ENCODE results near the gene MAGI1.
"Not testable (repeated sequence)": the region's sequence is repeated elsewhere in the genome, so short reads cannot be mapped to it uniquely, and the experiment has no call there.

The MAGI1 gene

DNA sequence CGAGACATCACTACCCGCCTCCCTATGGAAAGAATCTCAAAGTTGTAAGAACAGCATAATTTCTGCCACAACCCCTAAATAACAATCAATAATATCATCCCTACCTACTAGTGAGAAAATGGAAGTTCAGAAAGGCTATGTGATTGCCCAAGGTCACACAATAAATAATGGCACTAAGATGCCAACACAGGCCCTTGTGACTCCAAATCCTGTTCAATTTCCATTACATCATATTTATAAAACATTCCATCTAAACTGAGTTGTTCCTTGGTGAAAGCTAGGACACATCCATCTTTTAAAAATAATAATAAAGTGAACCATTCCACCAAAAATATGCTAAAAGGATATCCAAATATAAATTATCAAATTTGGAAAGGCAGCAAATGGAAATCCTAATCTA is 144.6 kb downstream of the MAGI1 start:
- H3K4me3 ChIP-seq (ENCODE audit: low read depth, low read length): no peak overlapping the region
- no peak for DNase-seq (ENCODE audit: low read depth)

DNA sequence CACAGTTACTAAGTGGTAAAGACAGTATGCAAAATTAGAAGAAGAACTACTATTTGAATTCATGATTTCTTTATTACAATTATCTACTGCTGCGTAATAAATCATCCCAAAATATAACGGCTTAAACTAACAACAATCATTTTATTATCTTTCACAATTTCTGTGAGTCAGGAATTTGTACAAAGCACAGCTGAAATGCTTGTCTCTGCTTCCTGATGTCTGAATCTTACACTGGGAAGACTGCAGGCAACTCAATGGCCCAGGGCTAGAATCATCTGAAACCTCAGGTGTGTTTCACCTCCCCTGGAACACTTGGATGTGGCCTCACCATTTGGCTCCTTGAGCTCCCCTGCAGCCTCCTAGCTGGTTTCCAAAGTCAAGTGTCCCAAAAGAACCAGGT is 145.1 kb downstream of the MAGI1 start:
- no peak for DNase-seq (ENCODE audit: low read depth)
- no peak overlapping the region for H3K4me3 ChIP-seq (ENCODE audit: low read depth, low read length)

DNA sequence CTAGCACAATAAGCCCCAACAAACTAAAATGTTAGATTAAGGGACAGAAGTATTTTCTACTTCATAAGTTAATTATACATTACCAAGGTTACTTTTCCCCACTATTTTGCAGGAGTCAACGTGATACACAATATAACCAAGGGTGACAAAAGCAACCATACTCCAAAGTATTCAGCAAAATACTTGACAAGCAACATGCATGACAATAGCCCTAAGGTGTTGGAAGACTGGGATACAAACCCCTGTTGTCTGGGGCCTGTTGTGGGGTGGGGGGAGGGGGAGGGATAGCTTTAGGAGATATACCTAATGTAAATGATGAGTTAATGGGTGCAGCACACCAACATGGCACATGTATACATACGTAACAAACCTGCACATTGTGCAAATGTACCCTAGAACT is 147.2 kb downstream of the MAGI1 start:
- H3K4me3 ChIP-seq (ENCODE audit: low read depth, low read length); DNase-seq (ENCODE audit: low read depth): not testable (repeated sequence)

DNA sequence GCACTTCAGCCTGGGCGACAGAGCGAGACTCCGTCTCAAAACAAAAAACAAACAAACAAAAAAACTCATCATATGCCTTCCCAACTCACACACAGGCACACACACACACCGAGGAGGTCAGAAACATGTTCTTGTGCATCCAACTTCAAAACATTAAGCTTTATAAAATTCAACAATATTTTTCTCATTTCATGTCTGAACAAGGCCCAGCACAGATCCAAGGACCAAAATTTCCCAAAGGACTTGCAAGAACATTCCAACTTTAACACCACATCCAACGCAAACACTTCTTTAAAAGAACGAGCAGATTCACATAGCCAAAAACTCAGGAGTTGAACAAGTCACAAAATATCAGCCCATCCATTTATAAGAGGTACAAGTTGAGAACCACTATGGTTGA is 148.4 kb downstream of the MAGI1 start:
- no peak for DNase-seq (ENCODE audit: low read depth)

DNA sequence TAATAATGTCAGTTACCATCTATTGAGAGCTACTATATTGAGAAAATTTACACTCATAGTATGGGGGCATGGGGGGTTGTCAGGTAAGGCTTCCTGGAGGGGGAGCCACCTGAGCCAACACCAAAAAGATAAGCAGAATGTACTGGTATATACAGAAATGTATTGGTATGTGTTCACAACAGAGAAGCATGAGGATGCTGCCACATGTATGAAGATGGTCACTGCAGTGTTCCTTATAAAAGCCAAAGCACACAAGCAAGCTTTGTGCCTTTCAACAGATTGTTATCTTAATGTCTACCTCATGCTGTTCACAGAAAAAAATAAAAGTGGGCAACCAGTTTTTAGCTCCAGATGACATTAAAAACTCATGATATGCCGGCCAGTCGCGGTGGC is 149.0 kb downstream of the MAGI1 start:
- DNase-seq (ENCODE audit: low read depth): no peak
- no peak overlapping the region for H3K4me3 ChIP-seq (ENCODE audit: low read depth, low read length)

More for the DNA sequence above, 148.4 kb downstream of the MAGI1 start:
- no peak overlapping the region for H3K4me3 ChIP-seq (ENCODE audit: low read depth, low read length)

DNA sequence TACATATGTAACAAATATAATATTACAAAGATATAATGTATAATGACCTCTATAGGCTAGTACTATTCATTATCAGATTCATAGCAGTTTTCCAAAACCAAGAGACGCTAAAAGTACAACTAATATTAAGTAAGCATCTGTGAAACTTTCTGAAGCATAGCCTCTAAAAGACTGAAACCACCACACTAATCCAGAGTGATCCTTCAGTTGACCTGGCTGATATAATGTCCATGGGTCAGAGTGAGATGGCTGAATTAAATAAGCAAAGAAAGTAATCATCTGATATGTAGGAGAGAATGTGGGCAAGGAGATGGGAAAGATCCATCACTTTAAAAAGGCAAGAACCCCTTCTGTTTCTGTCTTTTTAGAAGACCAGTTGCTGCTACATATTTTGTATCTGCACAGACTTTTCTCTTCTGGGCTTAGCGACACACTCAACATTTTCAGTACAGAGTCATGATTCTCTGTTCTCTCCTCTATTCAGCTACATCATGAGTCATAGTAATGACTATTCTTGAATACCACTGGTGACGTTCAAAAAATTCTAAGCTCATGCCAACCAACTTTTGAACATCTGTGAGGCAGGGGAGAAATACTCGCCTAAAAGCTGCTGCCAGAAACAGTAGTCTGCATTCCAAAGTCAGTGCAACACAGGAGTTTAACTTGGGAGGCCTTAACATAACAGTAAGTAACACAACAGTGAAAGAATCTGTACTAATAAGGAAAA is 149.6 kb downstream of the MAGI1 start:
- no peak overlapping the region for H3K4me3 ChIP-seq (ENCODE audit: low read depth, low read length)
- peak; percentile 92 for DNase-seq (ENCODE audit: low read depth)

DNA sequence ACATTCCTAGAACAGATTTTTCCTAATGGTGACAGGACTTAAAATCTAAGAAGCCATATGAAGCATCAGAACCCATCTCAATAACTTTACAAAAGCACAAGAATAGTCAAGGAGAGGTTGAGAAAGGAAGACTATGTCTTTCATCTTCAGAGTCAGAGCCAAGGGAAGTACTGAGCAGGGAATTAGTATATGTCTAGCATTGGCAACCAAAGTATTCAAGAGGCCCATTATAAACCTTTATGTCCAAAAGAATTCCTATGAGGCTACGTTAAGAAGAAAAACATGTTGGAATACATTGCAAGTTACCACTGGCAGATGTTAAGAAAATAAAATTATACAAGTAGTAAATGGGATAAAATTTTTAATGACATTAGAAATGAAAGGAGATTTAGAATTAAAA is 150.5 kb downstream of the MAGI1 start:
- H3K4me3 ChIP-seq (ENCODE audit: low read depth, low read length): no peak overlapping the region
- no peak for DNase-seq (ENCODE audit: low read depth)

DNA sequence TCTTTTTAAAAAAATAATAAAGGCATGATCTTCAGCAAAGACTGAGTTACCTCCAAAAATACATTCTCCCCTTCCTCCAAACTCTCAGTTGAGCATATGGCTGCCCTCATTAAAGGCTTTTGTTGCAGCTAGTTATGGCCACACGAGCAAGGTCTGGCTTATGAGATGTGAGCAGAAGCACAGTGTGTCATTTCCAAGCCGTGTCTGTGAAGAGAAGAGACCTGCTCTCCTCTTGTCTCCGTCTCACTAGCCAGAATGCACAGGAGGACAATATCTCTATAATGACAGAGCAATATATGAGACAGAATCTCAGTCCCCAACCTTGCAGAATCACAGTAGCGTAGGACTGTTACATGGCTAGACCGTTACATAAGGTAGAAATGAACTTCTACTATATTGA is 152.3 kb downstream of the MAGI1 start:
- no peak for DNase-seq (ENCODE audit: low read depth)
- no peak overlapping the region for H3K4me3 ChIP-seq (ENCODE audit: low read depth, low read length)

DNA sequence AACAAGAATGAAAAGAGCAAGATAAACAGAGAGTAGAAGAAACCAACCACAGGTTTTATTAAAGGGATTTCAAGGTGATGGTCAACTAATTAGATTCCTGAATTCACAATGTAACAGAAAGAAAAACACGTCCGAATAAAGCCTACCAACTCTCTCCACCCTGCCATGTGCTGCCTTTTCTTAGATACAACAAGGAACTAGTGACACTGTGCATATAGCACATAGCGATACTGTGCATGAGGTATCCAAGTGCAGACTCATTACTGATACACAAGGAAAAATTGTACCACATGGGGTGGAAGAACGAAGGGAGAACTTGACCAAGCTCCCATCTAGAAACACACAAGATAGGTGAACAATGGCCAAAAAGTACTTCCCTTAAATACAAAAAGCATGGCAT is 154.6 kb downstream of the MAGI1 start:
- no peak for DNase-seq (ENCODE audit: low read depth)
- no peak overlapping the region for H3K4me3 ChIP-seq (ENCODE audit: low read depth, low read length)

DNA sequence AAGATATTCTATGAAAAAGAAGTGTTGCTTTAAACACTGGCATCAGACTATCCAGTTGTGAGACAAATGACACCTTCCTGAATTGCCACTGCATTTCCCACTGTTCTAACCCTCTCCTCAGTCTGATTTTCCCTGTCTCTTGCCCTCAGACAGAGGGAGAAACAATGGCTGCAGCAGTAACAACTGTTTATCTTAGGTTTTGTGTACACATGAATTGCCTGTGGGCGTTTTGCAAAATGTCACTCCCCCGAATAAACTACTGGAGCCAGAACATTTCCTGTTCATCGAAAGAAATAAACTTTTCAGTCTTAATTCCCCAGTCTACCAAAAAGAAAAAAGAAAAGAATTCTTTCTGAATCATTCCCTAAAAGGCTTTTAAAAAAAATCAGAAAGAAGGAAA is 155.1 kb downstream of the MAGI1 start:
- no peak for DNase-seq (ENCODE audit: low read depth)
- H3K4me3 ChIP-seq (ENCODE audit: low read depth, low read length): no peak overlapping the region

DNA sequence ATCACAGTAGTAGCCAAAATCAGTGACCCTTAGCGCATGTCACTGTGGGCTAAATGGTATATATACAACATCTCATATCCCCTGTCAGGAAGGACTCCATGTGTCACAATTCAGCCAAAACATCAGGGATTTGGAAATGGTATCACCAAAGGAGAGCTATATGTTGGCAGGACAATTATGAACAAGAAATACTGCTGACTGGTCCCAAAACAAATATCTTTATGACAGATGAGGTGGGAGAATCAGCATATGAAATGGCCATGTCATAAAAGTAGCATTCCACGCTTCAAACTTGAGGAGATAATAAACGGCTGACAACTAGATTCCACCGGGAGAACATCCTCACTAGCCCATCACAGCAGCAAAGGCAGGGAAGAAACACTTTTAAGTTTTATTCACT is 158.4 kb downstream of the MAGI1 start:
- H3K4me3 ChIP-seq (ENCODE audit: low read depth, low read length): no peak overlapping the region

DNA sequence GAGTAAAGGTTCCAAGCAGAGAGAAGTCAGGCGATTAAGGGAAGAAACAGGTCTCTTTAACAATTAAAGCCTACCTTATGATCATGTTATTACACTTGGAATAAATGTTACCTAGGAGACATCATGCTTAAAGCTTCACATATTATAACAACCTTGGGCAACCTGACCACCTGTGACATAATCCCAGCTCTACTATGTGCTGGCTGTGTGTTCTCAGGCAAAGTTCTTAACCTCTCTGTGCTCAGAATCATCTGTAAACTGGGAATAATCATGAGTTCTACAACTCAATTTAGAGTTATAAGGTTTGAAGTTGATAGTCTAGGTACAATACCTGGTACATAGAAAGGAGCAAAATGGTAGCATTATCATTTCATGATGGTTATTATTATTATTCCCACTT is 159.3 kb downstream of the MAGI1 start:
- no peak for DNase-seq (ENCODE audit: low read depth)

More for the DNA sequence above, 158.4 kb downstream of the MAGI1 start:
- DNase-seq (ENCODE audit: low read depth): no peak

DNA sequence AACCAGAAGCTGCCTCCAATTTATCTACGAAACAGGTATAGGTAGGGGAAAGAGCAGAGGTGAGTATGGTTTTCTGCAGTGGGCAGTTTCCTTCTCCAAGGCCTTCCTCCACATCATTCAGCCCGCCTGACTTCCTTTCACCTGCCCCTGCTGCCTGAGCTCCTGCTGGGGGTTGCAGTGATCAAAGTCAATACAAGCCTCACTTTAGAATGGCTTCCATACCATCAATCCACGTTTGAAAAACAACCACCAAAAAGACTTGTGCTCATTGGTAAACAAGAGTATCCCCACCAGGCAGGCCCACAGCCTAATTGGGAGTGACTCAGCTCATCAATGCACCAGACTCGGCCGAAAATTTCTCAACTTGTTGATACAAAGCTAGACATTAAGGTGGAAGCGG is 159.9 kb downstream of the MAGI1 start:
- DNase-seq (ENCODE audit: low read depth): no peak

More for the DNA sequence above, 159.3 kb downstream of the MAGI1 start:
- H3K4me3 ChIP-seq (ENCODE audit: low read depth, low read length): no peak overlapping the region

DNA sequence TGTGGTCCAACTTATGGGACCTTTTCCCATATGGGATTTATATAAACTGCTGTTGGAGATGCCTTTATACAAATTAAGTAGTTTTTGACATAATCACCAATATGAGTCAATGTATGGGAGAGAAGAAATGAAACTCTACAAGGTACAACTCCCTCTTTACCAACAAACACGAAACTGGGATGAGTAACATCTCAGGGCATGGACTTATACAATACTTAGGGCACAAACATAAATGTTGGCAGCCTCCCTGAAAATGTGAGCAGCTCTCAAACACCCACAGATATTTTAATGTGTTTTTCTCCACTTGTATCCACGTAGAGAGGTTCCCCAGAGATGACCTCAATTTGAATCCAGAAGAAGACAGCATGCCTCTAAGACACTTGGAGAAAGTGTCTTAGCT is 161.6 kb downstream of the MAGI1 start:
- no peak for DNase-seq (ENCODE audit: low read depth)
- H3K4me3 ChIP-seq (ENCODE audit: low read depth, low read length): no peak overlapping the region

More for the DNA sequence above, 159.9 kb downstream of the MAGI1 start:
- H3K4me3 ChIP-seq (ENCODE audit: low read depth, low read length): no peak overlapping the region

DNA sequence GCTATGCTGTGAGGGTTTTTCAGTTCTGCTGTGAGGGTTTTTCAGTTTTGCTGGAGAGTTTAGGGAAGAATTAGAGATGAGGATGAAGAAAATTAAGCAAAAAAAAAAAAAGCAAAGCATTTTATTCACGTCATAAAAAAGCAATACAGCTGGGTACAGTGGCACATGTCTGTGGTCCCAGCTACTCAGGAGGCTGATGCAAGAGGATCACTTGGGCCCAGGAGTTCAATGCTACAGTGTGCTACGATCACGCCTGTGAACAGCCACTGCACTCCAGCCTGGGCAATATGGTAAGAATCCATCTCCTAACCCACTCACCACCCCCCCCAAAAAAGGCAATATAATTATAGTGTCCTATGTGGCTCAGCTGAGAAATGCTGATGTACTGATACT is 162.7 kb downstream of the MAGI1 start:
- no peak for DNase-seq (ENCODE audit: low read depth)

DNA sequence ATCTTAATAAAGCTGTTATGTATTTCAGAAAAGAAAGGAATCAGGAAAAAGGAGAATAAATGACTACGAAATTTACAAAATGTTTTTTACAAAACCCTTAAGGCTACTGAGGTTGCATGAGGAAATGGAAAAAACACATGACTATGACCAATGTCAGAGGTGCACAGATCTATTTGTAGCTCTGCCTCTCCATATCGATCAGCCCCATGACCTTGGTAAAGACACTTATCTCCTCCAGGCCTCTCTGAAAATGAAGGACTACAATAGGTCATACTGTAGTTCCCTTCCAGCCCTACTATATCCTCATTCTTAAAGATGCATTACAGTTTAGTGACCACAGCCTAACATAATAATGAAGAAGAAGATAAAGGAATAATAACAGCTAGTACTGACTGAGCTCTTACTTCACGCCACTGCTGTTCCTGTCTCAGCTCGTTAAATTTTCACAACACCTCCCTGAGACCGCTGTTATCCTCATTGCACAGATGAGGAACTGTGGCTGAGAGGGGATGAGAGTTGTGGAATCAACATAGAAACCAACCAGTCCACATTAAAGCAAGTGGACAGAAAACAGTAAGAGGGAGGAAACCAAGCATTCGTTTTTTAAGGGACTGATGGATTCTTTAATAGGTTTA is 163.2 kb downstream of the MAGI1 start:
- no peak for DNase-seq (ENCODE audit: low read depth)

More for the DNA sequence above, 162.7 kb downstream of the MAGI1 start:
- H3K4me3 ChIP-seq (ENCODE audit: low read depth, low read length): no peak overlapping the region

DNA sequence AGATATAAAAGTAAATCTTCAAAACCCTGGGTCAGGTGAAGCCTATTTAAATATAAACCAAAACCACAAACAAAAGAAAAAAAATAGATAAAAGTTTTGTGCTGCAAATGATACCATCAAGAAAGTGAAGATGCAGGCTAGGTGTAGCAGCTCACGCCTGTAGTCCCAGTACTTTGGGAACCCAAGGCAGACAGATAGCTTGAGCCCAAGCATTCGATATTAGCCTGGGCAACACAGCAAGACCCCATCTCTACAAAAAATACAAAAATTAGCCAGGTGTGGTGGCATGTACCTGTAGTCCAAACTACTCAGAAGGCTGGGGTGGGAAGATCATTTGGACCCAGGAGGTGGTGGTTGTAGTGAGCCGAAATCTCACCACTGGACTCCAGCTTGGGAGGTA is 164.8 kb downstream of the MAGI1 start:
- no peak for DNase-seq (ENCODE audit: low read depth)
- no peak overlapping the region for H3K4me3 ChIP-seq (ENCODE audit: low read depth, low read length)

More for the DNA sequence above, 163.2 kb downstream of the MAGI1 start:
- H3K4me3 ChIP-seq (ENCODE audit: low read depth, low read length): no peak overlapping the region

DNA sequence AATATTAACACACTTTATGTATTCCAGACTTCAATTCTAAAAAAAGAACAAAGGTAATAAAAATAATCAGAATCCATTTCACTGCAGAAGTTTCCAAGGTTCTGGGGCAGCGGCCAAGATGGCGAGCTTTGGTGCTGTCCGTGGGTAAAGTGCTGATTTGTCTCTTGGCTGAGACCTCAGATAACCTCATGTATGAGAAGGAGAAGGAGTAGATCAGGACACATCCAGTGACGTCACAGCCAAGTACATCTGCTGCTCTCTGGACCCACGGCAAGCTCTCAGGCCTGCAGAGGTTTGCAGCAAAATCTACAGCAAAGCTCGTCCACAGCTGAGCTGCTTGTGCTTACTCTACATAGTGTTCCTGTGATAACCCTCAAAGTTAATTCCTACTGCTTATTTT is 165.7 kb downstream of the MAGI1 start:
- no peak for DNase-seq (ENCODE audit: low read depth)

DNA sequence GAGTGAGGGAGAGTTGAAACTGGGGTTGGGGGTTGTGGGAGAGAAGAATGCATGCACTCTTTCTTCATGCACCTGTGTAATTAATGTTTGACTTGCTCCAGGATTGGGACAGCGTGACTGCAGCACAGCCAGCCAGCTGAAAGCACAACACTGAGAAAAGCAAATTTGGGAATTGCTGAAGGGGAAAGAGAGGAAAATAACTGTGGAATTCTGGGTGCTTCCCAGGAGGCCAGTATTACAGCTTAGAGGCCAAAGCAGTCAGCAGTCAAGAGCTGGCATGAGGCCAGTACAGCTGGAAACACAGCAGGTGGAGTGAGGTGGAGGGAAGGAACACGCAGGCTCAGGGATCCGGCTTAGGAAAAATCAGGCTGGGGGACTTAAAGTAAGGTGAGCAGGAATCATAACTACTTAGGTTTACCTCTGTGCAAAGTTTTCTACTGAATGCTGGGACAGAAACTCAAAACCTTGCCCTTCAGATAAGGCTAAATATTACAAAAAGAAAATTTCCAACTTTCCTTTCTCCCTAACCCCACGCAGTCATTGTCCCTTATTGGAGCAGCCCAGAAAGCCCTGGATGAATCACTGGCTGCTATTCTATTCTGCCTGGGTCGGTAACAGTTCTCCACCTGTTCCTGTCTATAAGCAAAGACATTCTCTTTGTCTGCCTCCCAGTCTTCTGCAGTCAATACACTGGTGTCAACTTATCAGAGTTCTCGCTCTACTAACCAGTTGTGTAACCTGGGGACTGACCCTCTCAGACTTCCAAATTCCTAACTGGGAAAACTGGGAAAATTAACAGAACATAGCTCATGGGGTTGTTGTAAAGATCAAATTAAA is 167.2 kb downstream of the MAGI1 start:
- DNase-seq (ENCODE audit: low read depth): peak; percentile 43
- no peak overlapping the region for H3K4me3 ChIP-seq (ENCODE audit: low read depth, low read length)

More for the DNA sequence above, 165.7 kb downstream of the MAGI1 start:
- no peak overlapping the region for H3K4me3 ChIP-seq (ENCODE audit: low read depth, low read length)

DNA sequence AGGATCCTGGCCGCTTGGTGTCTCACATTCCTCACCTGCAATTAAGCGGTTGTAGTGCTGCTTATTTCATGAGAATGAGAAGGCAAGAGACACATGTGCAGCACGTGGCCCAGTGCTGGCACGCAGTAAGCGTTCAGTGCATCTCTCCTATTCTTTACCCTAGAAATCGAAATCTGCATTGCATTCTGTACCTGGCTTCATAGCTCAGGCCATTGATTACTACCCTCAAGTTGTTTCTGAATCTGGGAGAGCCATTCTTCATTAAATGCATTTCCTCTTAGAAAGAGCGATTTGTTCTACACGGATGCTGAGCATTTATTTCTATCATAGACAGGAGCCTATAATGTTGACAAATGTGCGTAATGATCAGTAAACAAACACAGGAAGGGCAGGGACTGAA is 168.9 kb downstream of the MAGI1 start:
- H3K4me3 ChIP-seq (ENCODE audit: low read depth, low read length): no peak overlapping the region
- DNase-seq (ENCODE audit: low read depth): no peak
